ENCODE data around the gene KRT16.
"Not testable (repeated sequence)": the region's sequence is repeated elsewhere in the genome, so short reads cannot be mapped to it uniquely, and the experiment has no call there.

KRT16 gene

GRCh38 chr17:41612376-41613160, at the start of gene KRT16:
KRT16 (minus strand) TSS chr17:41612767; CDS start chr17:41612688, 79 bp downstream.
- DNase-seq: not testable (repeated sequence)

GRCh38 chr17:41660221-41660711, 47.7 kb upstream of the KRT16 start:
- DNase-seq: no peak

GRCh38 chr17:41659427-41660212, 47.1 kb upstream of the KRT16 start:
- no peak for DNase-seq

- no peak for DNase-seq
Measured at GRCh38 chr17:41658846-41659245, 46.3 kb upstream of the KRT16 start.

- DNase-seq: no peak
Measured at GRCh38 chr17:41657936-41658335, 45.4 kb upstream of the KRT16 start.

GRCh38 chr17:41657176-41657754, 44.7 kb upstream of the KRT16 start:
- no peak for DNase-seq

GRCh38 chr17:41656249-41657023, 43.9 kb upstream of the KRT16 start:
- DNase-seq: no peak

GRCh38 chr17:41655611-41656111, 43.1 kb upstream of the KRT16 start:
- DNase-seq: no peak

GRCh38 chr17:41654678-41655607, 42.4 kb upstream of the KRT16 start:
- no peak for DNase-seq

GRCh38 chr17:41653892-41654677, 41.5 kb upstream of the KRT16 start:
- DNase-seq: no peak

GRCh38 chr17:41653421-41653820, 40.9 kb upstream of the KRT16 start:
- no peak for DNase-seq

- no peak for DNase-seq
Measured at GRCh38 chr17:41652461-41652970, 39.9 kb upstream of the KRT16 start.

- peak in 22 of 51 donors; percentile 5 to 50 (median 18) for DNase-seq
Measured at GRCh38 chr17:41651625-41652460, 39.3 kb upstream of the KRT16 start.

- no peak for DNase-seq
Measured at GRCh38 chr17:41650794-41651624, 38.4 kb upstream of the KRT16 start.

GRCh38 chr17:41649923-41650519, 37.5 kb upstream of the KRT16 start:
- DNase-seq: no peak

GRCh38 chr17:41648411-41649195, 36.0 kb upstream of the KRT16 start:
- DNase-seq: peak in 50 of 51 donors; percentile 5 to 84 (median 62)
